Fibroblast of lung (primary cell): ENCODE measurements around the gene MTRFR.

Experiments
- CTCF ChIP-seq, 2 donors: IDR thresholded peaks in 1 of 2; conservative IDR thresholded peaks in 1 of 2; 1 replicate in 1 of 2; 2 replicates in 1 of 2; pipeline ENCODE4 v1.5.1; 2011 to 2012; ENCODE audit warnings: low read length in 2 of 2, control low read depth in 1 of 2, inconsistent platforms in 1 of 2, low read depth in 1 of 2, mild to moderate bottlenecking in 1 of 2
- EZH2 ChIP-seq: IDR thresholded peaks from 2 replicates; pipeline ENCODE4 v1.5.1; 2012; ENCODE audit warnings: low read length, control low read depth, mild to moderate bottlenecking; ENCODE audit errors: missing control alignments

GRCh38 chr12:123250471-123251383 is 17.5 kb downstream of the MTRFR start:
- TF ChIP-seq CTCF (conservative IDR thresholded peaks at IDR 0.05 in 1 of 2, IDR thresholded peaks at IDR 0.05 in 1 of 2; ENCODE audit: low read depth in 1 of 2, low read length in 2 of 2) (no peak), EZH2 (no peak)
